Activated CD8-positive, alpha-beta memory T cell treated with anti-CD3 and anti-CD28 coated beads, Interleukin-2, amount 50 U/mL, for 48 hours (primary cell): ENCODE results near the gene SVIL.
"Not testable (repeated sequence)": the region's sequence is repeated elsewhere in the genome, so short reads cannot be mapped to it uniquely, and the experiment has no call there.

ENCODE experiments used
- DNase-seq: peaks from one replicate; pipeline ENCODE4 v3.0.0-alpha.2; 2020

The SVIL gene

DNA sequence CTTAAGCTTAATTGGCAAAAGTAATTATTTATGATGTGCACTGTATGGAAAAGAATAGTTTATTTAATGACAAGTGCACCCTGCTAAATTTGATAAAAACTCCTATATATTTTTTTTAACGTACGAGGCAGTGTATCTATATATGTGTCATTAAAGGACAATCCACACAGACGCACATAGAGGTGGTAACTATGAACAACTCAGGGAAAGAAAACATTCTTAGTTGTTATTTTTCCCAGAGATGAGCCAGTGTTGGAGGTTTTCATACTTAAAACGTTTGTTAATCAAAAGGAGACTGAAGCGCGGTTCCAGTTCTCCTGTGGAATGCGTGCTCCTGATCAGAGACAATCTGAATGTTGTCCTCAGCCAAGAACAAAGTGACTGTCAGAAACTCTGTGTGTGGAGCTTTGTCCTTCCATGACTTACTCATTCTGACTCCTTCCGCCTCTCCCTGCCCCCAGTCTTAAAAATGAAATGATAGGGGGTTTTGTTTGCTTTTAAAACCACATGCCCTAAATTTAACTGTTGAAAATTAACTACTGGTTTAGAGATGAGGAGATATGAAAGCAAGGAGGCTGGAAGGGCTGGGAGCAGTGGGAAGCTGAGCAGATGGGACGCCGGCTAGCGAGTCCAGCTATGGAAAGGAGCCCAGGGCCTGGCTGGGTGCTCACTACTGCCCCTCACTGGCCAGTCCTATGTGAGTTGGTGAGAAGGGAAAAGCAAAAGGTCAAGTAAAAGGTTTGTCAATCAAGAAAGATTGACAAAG lies 99.6 kb downstream of the SVIL start:
- DNase-seq: no peak

DNA sequence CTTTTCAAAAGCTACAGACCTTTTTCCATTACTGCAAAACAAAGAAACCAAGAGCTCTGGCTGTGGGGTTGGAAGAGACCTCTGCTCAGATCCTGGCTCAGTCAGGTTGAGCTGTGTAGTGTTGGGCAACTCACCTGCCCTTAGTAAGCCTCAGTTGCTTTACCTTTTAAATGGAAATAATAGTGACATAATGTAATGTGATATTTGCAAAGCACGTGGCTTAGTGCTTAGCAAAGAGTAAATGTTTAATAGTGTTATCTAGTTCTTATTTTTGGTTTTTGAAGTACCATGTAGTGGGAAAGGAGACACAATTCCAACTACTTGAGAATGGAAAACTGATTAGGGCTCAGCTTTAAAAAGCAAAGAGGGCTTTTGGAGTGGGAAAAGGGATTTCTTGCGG lies 100.2 kb downstream of the SVIL start:
- DNase-seq: no peak

DNA sequence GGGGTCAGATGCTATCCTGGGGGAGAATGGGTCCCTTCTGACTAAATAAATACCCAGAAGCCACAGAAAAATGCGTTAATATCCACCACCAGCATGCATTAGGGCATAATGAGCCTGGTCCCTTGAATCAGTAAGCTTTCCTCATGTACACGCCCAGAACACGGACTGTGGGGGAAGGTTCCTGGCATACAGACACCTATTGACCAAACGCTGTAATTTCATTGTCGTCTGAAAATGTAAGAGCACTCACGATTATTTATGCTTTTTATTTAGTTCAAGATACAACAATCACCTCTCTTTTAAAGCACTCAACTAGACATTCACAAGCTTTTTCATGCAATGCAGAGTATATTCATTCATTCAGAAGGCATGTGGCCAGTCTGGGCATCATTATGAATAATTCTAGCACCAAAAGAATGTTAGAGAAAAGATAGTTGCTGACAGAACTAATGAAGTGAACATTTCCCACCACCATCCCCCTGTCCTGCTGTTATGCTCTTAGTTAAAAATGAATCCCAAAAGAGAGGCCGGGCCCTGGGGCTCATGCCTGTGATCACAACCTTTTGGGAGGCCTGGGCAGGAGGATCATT lies 101.0 kb downstream of the SVIL start:
- DNase-seq: no peak

DNA sequence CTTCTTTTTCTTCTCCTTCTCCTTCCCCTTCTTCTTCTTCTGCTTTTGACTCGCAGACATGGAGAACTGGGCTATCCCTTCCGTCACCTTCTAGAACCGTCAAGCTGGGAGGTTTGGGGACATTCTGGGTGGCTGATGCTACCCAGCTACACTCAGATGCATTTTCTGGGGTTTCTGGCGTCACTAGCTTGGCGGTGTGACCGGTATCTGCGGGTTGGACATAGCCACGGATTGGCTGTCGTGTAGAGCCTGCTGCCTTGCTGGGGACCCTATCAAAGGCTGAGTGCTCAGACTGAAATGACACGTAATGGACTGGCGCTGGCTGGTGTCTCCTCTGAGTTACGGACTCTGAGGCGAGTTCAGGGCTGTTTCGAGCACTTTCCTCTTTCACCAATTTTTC lies 101.7 kb downstream of the SVIL start:
- no peak for DNase-seq

DNA sequence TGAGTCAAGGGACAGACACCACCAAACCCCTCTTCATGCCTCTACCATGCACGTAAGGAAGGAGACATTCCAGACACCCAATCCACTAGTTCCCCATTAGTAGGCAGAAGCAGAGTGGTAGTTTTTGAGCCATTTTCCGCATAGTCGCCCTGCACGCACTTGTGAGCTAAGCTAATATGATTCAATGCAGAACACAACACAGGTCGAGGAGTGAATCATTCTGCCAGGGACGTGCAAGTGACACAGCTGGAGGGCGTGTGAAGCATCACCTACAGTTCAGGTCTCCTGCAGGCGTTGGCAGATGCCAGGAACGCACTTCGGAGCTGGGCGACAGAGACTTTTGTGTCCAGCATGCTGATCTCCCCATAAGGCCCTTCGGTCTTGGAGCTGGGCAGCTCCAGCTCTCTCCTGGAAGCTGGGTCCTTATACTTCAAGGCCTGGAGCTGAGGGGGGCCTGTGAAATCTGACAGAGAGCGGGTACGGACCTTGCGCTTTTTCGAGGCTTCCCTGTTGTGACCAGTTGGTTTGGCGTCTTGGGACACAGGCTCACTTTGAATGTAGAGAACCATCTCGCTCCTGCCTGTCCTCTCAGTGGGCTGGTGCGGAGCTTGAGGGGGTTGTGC lies 102.4 kb downstream of the SVIL start:
- no peak for DNase-seq

DNA sequence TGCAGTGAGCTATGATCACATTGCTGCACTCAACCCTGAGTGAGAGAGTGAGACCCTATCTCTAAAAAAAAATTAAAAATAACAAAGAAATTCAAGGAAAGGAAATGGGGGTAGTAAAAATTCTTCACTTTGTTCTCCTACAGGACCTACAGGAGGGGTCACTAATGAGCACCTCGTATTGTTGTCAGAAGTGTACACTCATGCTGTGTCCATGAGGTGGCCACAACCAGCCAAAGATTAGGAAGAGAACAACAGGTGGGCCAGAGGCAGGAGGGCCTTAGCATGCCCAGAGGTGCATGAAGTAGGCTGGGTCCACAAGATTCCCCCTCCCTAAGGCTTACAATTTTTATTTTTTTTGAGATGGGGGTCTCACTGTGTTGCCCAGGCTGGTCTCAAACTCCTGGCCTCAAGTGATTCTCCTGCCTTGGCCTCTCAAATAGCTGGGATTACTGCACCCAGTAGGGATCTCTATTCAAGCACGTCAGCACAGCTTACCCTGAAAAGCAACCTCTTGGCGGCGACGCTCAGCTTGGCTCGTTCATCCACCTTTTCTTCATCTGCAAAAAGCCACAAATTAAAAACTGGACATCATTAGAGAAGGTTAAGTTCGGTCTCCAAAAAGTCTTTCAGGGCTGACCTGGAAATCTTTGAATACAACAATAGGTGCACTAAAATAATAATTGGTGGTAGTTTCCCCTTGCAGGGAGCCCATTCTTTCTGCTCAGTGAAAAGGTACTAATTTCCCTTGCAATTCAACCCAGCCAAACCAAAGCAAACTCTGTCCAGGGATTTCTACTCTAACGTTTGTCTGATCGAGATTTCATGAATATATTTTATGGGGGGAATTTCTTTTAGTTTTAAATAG lies 104.4 kb downstream of the SVIL start:
- DNase-seq: no peak

DNA sequence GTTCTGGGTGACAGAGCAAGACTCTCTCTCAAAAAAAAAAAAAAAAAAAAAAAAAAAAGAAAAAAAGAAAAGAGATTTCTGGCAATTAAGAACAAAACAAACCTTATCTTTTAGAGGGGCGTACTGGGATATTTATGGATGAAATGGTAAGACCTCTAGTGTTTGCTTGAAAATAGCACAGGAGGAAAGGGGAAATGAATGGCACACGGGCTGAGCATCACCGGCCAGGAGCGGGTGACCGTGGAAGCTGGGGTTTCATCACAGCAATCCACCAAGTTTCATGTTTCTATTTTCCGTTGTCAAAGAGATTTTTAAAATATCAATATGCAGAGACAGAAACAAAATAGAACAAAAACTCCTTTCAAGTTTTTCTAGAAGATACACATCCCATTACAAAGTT lies 105.6 kb downstream of the SVIL start:
- no peak for DNase-seq

DNA sequence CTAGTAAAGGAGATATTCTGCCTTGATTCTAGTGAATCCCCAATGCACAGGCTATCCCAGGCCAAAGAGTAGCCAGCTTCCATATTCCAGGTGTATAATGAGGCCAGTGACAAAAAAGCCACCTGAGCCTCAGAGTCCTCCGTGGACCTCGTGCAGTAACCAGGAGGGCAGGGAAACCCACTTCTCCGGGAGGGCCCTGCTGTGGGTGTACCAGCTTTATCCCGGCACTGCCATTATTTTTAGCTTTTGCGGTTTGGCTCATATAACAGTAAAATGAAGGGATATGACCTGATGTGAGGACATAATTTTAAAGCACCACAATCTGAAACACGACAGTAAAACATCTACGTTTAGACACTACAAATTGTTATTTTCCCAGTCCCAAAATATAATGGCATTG lies 109.0 kb downstream of the SVIL start:
- DNase-seq: no peak

DNA sequence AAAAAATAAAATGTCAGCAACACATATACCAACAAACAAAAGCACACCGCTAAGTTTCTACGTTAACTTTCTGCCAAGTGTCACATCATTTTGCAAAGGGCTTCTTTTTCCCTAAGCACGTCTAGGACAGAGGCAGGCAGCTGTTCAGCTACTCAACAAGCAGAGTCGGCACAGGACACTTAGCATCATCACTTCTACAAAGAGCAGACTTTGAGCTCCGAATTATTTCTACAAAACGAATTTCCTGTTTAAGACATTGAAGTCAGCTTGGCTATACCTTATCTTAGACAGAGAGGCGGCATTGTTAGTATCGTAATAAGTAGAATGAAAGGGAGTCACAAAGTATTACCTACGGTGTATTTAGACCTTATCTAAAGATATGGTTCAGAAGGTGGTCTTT lies 110.1 kb downstream of the SVIL start:
- DNase-seq: no peak

DNA sequence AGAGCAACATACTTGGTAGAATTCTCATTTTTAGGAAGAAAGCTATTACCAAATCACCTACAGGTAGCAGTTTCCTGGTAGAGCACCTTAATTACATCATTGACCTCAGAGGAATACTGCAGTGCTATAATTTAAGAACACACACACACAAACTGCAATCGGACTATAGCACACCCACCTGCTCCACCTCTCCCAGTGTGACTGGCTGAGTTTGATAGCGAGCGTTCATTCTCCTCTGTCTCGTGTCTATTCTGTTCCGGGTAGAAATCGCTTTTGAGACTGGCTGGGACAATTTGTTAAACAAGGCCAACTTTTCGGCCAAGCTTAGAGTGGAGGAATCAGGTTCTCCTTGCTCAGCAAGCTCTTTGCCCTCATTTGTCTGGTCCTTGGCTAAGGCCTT lies 110.5 kb downstream of the SVIL start:
- no peak for DNase-seq

DNA sequence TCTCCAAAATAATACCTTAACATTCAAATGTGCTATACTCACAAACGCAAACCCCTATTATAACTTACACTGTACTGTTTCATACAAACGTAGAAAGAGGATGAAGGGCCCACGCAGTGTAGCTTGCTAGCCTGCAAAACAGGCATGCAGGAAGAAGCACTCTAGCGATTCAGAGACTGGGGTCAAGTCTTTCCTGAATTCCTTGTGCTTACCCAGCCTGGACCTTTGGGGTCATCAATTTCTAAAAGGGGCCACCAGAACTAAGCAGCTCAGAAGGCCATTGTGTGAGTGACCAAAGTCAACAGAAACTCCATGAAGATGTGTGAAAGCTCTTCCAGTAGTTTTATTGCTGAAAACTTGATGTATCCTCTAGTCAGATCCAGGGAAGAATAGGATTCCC lies 111.9 kb downstream of the SVIL start:
- no peak for DNase-seq

DNA sequence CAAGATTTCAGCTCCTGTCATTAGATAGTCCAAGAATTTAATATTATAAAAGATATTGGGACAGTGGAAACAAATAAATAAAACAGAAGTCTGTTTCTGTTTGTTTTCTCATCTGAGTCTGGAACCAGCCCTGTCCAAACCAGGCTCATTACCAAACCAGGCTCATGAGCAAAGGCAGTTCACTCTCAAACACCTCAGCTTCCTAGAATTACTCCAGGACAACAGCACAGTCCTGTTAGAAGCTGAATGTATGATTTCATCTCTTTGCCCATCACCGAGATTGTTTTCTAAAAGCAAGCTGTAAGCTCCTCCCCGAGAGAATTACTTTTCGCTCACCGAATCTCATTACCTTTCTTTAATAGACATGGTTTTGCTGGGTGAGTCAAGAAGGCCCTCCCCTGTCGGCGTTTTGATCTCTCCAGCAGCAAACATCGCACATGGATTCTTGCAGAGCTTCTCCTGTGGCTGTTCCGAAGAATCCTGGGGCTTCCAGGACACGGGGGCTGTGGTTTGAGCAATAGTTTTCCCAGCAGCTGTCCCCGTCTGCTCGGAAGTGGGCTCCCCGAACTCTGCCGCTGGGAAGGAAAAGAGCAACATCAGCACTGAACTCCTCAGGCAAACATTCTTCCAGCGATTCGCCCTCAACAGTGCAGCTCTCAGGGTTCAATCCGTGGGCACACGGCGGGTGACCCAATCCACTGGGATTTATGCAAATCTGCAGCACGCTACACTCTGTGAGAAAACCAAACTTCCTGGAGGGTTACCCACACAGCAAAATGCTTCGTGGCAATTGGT lies 112.5 kb downstream of the SVIL start:
- no peak for DNase-seq

DNA sequence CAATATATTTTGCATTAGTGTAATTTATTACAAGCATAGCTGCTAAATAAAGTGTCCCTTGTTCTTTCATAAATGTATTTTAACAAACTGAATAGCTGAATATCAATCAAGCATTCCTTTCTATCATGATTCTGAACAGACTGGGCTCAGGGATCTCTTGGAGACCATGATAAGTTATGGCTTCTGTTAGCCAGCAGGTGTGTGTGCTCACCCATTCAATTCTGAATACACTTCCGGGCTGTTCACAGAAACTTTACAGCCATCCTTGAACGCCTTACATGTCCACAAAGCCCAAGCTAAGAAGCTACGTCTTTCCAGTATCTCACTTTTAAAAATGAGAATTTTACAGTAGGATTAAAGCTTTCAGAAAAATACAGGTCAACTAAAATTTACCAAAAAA lies 115.1 kb downstream of the SVIL start:
- DNase-seq: no peak

DNA sequence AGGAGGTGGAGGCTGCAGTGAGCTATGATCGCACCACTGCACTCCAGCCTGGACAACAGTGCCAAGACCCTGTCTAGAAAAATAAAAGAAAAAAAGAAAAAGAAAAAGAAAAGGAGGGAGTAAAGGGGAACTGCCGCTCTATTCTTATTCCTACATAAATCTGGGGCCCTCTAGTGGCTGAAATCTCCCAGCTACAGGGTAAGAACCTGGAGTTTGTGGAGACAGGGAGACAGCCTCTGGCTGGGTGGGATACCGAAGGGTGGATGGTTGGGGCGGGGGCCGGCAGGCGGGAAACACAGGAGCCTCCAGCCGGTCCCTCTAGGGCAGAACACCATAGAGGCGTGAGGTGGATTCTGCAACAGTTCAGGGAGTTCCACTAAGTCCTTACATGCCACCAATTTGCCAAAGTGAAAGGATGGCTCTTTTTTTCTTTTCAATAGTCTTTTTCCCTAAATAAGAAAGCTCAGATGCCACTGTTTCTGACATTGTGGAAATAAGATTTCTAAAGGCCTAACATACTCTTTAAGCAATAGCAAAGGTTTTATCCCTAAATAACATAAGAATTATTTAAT lies 117.3 kb downstream of the SVIL start:
- no peak for DNase-seq

DNA sequence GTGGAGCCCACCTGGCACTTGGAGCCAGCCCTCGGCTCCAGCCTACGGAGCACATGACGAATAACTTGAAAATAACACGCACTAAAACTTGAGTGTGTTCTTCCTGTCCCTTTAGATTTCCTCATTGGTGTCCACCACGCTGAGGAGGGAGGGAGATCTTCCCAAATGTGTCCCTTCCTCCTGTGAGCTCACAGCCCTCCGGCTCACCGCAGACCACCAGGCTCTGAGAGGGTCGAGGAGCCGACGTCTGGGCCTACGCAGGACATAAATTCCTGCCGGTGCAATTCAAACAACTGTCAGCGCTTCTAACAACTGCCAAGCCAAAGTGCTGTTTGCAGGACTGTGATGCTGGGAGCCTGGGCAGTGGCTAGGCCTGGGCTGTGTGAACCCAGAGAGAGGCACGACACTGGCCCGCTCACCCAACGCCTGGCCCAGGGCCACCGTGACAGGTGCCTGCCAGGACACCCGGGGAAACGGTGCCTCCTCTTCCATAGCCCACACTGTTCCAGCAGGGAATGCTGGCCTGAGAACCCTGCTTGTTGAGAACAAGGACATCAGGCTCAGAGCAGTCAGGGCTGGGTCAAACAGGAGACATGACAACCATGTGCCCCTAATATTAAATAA lies 118.3 kb downstream of the SVIL start:
- DNase-seq: not testable (repeated sequence)

DNA sequence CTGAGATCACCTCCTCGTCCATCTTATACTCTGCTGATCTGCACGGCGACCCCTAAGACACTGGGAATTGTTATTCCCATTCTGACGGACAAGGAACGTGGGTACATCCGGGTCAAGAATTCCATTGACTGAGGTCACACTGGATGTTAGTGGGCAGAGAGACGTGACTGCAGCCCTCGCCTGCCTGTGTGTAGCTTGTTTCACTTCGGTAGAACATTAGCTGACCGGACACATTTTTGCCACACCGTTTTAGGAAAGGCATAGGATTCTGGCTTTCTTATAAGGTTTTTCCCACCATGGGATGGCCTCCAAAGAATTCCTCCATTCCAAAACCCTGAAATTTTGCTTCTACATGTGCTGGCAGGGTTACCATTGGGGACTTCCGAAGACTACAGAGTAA lies 118.9 kb downstream of the SVIL start:
- not testable (repeated sequence) for DNase-seq

DNA sequence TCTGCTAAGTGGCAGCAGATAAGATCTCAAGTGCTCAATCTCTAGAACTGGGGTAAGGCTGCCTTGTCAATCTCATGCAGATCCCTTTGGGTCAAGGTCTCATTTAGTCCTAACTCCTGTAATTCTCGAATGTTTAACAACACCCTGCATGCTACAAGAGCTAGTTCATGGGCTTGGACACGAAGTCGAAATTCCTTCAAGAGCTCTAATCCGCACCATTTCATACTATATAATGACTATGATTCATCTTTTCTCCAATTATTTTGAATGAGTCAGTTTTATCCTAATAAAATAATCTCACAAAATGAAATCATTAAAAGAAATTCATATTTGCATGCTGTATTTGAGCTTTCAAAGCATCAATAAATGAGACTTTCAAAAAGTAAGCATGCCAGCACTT lies 119.7 kb downstream of the SVIL start:
- DNase-seq: not testable (repeated sequence)

DNA sequence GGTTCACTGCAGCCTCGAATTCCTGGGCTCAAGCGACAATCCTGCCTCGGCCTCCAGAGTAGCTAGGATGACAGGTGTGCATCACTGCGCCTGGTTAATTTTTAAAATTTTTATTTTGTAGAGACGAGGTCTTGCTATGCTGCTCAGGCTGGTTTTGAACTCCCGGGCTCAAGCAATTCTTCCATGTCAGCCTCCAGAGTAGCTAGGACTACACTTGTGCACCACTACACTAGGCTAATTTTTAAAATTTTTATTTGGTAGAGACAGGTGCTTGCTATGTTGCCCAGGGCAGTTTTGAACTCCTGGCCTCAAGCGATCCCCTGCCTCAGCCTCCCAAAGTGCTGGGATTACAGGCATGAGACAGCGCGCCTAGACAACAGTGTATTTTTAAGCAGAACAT lies 120.5 kb downstream of the SVIL start:
- no peak for DNase-seq

DNA sequence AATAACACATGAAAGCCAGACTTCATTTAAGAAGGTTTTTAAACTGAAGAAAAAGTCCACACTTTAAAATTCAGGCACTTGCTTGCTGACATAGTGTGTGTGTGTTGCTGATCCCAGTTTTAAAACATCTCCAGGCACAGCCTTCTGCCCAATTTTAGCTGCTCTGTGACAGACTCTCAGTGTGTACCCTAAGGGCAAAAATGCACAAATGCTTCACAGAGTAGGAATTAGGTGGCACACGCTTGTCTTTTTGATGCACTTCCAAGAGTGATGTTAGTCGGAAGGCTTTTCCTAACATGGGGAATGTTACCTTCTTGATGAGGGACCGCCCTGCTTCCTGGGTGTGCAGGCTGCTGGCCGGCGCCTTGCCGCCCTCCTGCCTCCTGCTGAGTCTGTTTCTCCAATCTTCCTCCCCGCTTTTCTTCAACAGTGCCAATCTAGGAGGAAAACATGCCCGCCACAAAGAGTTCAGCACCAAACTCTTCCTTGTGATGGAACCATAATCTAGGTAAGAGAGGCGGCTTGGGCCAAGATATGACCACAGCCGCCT lies 122.3 kb downstream of the SVIL start:
- DNase-seq: no peak

DNA sequence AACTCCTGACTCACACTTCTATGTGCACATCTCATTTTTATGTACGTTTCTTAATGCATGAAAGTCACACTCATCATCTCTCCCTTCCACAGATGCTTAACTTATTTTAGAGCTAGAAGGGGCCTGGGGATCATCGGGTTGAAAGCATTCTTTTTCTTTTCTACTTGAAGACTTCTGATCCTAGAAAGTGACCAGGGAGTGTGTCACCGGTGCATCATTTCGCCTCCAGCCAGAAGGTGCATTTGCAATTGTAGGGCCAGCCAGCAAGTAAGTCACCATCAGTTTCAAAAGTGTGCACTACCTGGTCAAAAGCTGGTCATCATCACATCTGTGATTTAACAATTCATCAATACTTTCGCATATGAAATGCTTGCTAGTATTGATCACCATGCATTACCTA lies 123.0 kb downstream of the SVIL start:
- not testable (repeated sequence) for DNase-seq

DNA sequence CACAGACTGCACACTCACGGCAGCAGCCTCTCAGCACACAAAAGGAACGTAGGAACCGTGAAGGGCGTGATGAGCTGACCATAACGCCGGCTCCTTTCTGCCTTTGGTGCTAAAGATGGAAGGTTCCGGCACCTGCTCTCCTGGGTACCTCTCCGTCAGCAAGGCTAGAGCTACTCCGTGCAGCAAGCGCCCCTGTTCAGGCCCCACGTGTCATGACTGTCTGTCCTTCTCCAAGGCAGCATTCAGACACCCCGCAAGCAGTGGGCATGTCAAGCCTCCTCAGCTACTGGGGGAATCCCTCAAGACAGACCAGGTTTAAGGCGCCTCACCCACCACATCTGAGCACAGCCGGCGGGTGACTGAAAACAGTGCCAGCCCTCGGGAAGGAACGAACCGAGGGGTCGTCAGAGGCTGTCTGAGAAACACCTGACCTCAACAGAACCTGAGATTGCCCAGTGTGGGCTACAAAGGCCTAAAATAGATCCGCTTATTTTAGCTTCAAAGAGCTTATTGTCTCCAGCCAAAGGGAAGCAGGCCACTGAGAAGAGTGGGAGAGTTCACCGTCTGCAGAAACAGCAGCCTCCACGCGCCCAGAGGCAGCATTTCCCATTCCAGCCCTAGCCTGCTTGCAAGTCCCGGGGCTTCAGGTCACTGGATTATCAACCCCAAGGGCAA lies 124.2 kb downstream of the SVIL start:
- not testable (repeated sequence) for DNase-seq
